GM12891 (cell line): ENCODE results near the gene SPATA3.

Experiments
- POLR2A ChIP-seq: IDR thresholded peaks from 2 replicates; pipeline ENCODE4 v1.6.1; 2011; ENCODE audit warnings: low read depth, low read length, control low read depth
- POLR2AphosphoS5 ChIP-seq: IDR thresholded peaks from 2 replicates; pipeline ENCODE4 v1.6.1; 2011; ENCODE audit warnings: low read depth, low read length, control low read depth
- TAF1 ChIP-seq: IDR thresholded peaks from 2 replicates; pipeline ENCODE4 v1.6.1; 2011; ENCODE audit warnings: low read depth, low read length, control low read depth

- TF ChIP-seq POLR2A: no peak
- TF ChIP-seq POLR2AphosphoS5: no peak
- TF ChIP-seq TAF1: no peak
Measured at GRCh38 chr2:231001036-231001435, 5.1 kb downstream of the SPATA3 start.
